CD4-positive, alpha-beta T cell treated with Interleukin-17A for 4 hours (primary cell): ENCODE measurements around the gene FXYD2.

ENCODE experiments used
- DNase-seq: peaks from one replicate; pipeline ENCODE4 v3.0.0-alpha.2; 2020; ENCODE audit warnings: mixed read lengths

Gene FXYD2

GRCh38 chr11:117857734-117858414 lies 33.3 kb upstream of the FXYD2 start:
- DNase-seq: no peak

- DNase-seq: no peak
Observed at GRCh38 chr11:117855912-117856651, 31.5 kb upstream of the FXYD2 start.

- DNase-seq: no peak
Observed at GRCh38 chr11:117855186-117855845, 30.8 kb upstream of the FXYD2 start.

- DNase-seq: no peak
Observed at GRCh38 chr11:117852309-117852708, 27.8 kb upstream of the FXYD2 start.

GRCh38 chr11:117851852-117852251 lies 27.3 kb upstream of the FXYD2 start:
- no peak for DNase-seq

GRCh38 chr11:117851106-117851505 lies 26.6 kb upstream of the FXYD2 start:
- DNase-seq: no peak

GRCh38 chr11:117849781-117850414 lies 25.4 kb upstream of the FXYD2 start:
- DNase-seq: no peak

- peak; percentile 89 for DNase-seq
Observed at GRCh38 chr11:117843666-117844484, 19.3 kb upstream of the FXYD2 start.

GRCh38 chr11:117842131-117842941 lies 17.8 kb upstream of the FXYD2 start:
- no peak for DNase-seq

- DNase-seq: no peak
Observed at GRCh38 chr11:117841551-117842031, 17.0 kb upstream of the FXYD2 start.

- no peak for DNase-seq
Observed at GRCh38 chr11:117840881-117841550, 16.5 kb upstream of the FXYD2 start.

- DNase-seq: no peak
Observed at GRCh38 chr11:117839936-117840813, 15.6 kb upstream of the FXYD2 start.

- no peak for DNase-seq
Observed at GRCh38 chr11:117839380-117839881, 14.9 kb upstream of the FXYD2 start.

- no peak for DNase-seq
Observed at GRCh38 chr11:117838901-117839300, 14.4 kb upstream of the FXYD2 start.

GRCh38 chr11:117837791-117838190 lies 13.2 kb upstream of the FXYD2 start:
- no peak for DNase-seq

- DNase-seq: no peak
Observed at GRCh38 chr11:117837070-117837776, 12.7 kb upstream of the FXYD2 start.

GRCh38 chr11:117836077-117836960 lies 11.8 kb upstream of the FXYD2 start:
- no peak for DNase-seq

- no peak for DNase-seq
Observed at GRCh38 chr11:117835576-117835975, 11.0 kb upstream of the FXYD2 start.
